GM12864 (cell line): ENCODE results near the gene NINL.

ENCODE experiments used
- DNase-seq: peaks from one replicate; pipeline ENCODE4 v3.0.0-alpha.2; 2011; ENCODE audit warnings: low read depth
- H3K4me3 ChIP-seq: 2 replicates; pipeline ENCODE4 v1.5.1; 2011; ENCODE audit warnings: mild to moderate bottlenecking, low read depth, low read length, control low read depth
- TF ChIP-seq, protein P1 (sequence below): IDR thresholded peaks from 2 replicates; pipeline ENCODE4 v1.5.1; 2011; ENCODE audit warnings: low read depth, mild to moderate bottlenecking, moderate library complexity, low read length, control low read depth, inconsistent platforms; ENCODE audit errors: missing control alignments

Gene NINL

DNA sequence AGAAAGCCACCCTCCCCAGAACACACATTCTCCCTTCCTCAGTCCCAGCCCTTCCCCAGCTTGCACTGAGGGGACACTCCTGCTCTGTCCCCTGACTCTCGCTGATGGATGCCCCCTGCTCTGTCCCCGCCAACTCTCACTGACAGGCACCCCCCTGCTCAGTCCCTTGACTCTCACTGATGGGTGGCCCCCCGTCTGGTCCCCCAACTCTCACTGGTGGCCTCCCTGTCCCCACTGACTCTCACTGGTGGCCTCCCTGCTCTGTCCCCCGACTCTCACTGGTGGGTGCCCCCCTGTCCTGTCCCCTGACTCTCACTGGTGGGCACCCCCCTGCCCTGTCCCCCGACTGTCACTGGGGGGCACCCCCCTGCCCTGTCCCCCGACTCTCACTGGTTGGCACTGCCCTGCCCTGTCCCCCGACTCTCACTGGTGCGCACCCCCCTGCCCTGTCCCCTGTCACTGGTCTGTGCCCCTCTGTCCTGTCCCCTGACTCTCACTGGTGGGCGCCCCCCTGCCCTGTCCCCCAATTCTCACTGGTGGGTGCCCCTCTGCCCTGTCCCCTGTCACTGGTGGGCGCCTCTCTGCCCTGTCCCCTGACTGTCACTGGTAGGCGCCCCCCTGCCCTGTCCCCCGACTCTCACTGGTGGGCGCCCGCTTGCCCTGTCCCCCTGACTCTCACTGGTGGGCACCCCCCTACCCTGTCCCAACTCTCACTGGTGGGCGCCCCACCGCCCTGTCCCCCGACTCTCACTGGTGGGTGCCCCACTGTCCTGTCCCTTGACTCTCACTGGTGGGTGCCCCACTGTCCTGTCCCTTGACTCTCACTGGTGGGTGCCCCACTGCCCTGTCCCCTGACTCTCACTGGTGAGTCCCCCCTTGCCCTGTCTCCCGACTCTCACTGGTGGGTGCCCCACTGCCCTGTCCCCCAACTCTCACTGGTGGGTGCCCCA is 116.9 kb downstream of the NINL start:
- H3K4me3 ChIP-seq: no peak overlapping the region
- TF ChIP-seq, protein P1, sequence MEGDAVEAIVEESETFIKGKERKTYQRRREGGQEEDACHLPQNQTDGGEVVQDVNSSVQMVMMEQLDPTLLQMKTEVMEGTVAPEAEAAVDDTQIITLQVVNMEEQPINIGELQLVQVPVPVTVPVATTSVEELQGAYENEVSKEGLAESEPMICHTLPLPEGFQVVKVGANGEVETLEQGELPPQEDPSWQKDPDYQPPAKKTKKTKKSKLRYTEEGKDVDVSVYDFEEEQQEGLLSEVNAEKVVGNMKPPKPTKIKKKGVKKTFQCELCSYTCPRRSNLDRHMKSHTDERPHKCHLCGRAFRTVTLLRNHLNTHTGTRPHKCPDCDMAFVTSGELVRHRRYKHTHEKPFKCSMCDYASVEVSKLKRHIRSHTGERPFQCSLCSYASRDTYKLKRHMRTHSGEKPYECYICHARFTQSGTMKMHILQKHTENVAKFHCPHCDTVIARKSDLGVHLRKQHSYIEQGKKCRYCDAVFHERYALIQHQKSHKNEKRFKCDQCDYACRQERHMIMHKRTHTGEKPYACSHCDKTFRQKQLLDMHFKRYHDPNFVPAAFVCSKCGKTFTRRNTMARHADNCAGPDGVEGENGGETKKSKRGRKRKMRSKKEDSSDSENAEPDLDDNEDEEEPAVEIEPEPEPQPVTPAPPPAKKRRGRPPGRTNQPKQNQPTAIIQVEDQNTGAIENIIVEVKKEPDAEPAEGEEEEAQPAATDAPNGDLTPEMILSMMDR: no peak
- DNase-seq: no peak

DNA sequence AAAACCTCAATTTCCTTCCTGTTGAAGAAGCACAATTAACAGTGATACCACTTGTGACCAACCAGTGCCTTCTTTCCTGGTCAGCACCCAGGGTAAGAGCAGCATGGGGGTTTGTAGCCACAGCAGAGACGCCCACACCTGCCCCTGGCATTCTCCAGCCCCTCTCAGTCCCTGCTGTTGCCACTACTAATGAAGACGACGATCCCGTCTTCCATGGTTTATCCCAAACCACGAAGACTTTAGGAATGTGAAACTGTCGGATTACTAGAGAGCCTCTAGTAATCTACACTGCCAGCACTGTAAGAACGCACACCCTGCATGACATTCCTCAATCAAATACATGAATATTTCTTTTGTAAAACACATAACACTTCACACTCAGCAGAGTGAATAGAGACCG is 117.9 kb downstream of the NINL start:
- TF ChIP-seq, protein P1: no peak
- no peak overlapping the region for H3K4me3 ChIP-seq
- DNase-seq: no peak

DNA sequence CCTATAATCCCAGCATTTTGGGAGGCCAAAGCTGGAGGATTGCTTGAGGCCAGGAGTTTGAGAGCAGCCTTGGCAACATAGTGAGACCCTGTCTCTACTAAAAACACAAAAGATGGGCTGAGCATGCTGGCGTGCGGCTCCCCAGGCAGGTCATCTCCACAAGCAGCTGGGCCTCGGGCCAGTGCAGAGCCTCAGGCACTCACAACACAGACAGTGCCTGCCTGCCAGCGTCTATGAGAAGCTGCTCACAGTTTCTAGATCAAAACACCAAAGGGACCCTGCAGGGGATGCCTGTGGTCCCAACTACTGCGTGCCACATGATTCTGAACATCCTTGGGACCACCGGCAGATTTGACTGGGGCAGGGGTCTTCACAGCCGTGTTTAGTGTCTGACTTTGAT is 118.5 kb downstream of the NINL start:
- TF ChIP-seq, protein P1: no peak
- no peak overlapping the region for H3K4me3 ChIP-seq
- DNase-seq: no peak

DNA sequence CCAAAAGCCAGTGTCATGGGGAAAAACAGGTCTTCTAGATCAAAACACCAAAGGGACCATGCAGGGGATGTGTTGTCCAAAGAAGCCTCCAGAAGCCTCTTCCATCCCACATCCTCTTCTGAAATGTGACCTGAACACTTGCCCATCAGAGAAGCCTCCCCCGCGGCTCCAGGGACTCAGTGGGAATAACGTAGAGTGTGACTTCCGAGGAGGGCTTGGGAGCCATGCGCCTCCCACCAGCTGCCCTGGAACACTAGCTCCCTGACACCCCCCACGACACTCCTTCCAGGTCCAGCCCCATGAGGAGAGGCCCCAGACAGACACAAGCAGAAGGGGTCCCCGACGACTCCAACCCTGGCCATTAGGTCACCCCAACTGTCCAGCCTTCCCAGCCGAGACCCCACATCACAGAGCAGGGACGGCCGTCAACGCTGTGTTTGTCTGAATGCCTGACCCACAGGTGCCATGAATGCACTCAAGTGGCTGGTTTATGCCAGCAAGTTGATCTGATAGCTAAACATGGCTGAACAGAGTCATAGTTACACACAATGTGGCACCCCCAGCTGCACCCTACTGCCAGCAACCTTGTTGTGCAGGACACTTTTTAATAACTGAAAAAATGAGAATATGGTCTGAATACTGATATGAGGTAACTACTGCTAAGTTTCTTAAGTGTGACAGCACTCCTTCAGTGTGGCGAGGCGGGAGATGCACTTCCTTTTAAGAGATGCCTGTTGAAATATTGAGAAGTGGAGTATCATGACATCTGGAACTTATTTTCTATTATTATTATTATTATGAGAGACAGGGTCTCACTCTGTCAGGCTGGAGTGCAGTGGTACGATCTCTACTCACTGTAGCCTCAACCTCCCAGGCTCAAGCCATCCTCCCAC is 119.8 kb downstream of the NINL start:
- no peak for DNase-seq
- TF ChIP-seq, protein P1: no peak
- H3K4me3 ChIP-seq: no peak overlapping the region

DNA sequence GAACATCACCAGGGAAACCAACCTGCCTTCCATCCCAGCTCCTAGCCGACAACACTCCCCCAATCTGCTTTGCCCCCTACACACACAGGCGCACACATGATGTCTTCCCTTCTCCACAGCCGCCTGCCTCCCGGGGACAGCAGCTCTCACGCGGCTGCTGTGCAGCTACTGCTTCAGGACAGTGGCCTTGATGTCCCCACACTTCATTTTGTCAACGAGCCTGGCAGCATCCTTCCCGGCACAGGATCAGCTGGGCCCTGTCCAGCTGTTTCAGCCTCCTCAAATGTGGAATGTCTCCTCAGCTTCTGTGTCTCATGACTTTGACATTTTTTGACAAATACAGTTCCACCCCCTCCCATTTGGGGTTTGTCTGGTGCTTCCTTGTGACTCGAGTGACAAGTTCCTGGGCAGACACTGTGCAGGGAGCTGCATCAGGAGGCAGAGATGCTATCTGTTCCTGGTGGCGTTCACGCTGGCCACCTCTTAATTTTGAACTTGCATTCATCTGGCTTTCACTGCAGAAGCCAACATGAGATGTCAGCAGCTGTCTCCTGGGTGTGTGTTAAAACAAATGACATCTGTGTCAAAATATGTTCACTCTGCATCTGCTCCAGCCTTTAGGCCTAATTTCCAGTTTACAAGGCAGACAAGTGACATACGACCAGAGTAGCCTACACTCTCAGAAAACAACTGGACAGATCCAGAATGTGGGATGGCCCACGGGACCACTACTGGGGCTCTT is 120.7 kb downstream of the NINL start:
- TF ChIP-seq, protein P1: no peak
- DNase-seq: no peak
- H3K4me3 ChIP-seq: no peak overlapping the region

DNA sequence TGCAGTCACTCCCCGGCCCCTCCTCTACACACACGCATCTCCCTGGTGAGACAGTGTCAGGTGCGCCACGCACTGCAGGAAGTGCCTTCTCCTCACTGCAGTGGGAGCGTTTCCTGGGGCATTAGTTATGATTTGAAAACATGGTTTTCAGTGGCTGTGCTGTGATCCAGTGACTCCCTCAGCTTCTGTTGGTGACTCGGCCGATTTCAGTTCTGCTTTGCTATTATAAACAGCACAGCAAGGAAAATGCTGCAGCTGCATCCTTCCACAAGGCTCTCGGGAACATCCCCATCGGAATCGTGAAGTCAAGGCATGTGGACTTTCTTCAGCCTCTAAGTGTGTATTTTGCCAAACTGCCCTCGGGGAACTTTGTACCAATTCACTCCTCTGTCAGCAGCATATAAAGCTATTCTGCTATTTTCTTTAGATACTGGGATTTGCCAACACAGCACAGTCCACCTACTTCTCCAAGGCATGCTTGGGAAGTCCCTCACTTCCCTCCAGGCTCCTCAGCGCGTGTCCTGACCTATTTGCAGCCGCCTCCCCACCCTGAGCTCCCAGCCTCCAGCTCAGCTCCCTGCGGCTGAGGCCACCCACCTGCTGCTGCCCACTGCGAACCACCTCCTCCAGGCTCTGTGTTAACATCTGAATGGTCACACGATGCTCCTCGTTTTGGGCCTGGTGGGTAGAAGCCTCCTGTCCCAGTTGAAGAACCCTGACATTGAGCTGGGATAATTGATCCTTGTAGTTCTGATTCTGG is 123.4 kb downstream of the NINL start:
- DNase-seq: no peak
- TF ChIP-seq, protein P1: no peak
- H3K4me3 ChIP-seq: no peak overlapping the region
